Measurements from ENCODE around the gene ATF1.
A peak's percentile ranks its signal among the peaks of the same experiment; 100 is the strongest.

The ATF1 gene

DNA sequence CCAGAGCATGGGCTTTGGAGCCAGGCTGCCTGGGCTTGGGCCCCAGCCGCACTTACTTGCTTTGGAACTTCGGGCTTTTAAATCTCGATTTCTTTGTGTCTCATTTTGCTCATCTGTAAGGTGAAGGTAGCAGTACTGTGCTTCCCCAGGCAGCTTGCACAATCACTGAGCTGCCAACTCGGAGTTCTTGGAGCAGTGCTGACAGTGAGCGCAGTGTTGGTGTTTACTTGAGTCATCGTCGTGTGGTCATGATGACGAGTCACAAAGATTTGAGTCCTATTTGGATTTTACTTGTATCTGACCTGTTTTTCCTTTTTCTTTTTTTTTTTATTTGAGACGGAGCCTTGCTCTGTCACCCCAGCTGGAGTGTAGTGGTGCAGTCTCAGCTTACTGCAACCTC is 31.3 kb upstream of the ATF1 start:
- H3K27ac ChIP-seq = no peak overlapping the region
- intact Hi-C loops (cut with DNase I; ENCODE audit: low total_unique reads) = no loop called here
- peaks cover 54 to 100% (median 74%) of the 10 kb centered on the region in 3 donors for H3K36me3 ChIP-seq

DNA sequence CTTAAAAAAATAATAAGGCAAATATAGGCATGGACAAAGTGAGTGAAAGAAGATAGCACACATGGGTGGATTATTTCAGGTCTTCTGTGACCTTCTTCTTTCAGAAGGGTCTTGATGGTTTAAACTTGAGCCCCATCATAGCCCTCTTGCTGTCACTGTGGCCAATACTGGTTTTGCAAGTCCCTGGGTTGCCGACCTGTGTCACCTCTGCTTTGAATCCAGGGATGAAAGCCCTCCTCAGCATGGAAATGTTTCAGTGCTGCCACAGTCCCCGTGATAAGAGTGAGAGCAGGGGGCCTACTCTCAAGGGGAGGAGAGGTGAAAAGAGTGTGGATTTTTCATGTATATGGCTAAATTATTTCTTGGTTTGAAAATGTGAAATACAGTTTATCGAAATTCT is 30.2 kb upstream of the ATF1 start:
- intact Hi-C loops (cut with DNase I; ENCODE audit: low total_unique reads) = no loop called here

More for the DNA sequence above, 31.3 kb upstream of the ATF1 start:
- no peak for DNase-seq
- no peak overlapping the region for H3K4me3 ChIP-seq
- H3K27me3 ChIP-seq = no peaks in the 10 kb centered on the region
- H3K9me3 ChIP-seq = no peaks in the 10 kb centered on the region
- TF ChIP-seq, protein P1, sequence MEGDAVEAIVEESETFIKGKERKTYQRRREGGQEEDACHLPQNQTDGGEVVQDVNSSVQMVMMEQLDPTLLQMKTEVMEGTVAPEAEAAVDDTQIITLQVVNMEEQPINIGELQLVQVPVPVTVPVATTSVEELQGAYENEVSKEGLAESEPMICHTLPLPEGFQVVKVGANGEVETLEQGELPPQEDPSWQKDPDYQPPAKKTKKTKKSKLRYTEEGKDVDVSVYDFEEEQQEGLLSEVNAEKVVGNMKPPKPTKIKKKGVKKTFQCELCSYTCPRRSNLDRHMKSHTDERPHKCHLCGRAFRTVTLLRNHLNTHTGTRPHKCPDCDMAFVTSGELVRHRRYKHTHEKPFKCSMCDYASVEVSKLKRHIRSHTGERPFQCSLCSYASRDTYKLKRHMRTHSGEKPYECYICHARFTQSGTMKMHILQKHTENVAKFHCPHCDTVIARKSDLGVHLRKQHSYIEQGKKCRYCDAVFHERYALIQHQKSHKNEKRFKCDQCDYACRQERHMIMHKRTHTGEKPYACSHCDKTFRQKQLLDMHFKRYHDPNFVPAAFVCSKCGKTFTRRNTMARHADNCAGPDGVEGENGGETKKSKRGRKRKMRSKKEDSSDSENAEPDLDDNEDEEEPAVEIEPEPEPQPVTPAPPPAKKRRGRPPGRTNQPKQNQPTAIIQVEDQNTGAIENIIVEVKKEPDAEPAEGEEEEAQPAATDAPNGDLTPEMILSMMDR (IDR thresholded peaks at IDR 0.05) = no peak
- H3K4me1 ChIP-seq = no peaks in the 10 kb centered on the region

DNA sequence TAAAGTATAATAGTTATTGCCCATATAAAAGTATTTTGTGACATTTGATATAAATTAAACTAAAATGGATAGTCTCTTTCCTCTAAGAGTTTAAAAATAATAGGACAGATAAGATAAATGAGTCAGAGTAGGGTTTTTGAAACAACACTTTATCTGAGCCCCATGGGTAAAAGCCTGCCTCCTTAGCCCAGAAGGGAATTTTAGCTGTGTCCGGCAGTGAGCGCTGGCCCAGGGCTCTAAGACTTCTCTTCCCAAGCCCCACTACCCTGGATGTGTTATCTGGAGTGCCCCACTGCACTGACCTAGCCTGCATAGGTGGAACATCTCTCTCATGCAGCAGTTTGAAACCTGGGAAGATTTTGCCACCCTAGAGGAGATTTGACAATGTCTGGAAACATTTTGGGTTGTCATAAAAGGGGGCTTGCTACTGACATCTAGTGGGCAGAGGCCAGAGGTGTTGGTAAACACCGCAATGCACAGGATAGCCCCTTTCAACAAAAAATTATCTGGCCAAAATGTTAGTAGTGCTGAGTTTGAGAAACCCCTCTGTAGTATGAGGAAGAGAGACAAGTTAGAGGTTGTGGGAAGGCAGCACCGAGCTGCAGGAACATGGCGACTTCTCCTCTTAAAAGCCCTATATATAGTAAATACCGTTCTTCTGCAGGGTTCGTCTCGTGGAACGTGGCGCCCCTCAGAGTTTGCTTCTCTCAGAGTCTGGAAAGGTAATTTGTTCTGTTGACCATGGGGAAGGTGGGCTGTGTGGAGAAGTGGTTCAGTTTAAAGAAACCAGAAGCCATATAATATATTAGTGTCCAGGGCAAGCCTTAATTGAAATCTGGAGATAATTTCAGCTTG is 29.3 kb upstream of the ATF1 start:
- H3K27ac ChIP-seq = no peak overlapping the region
- H3K4me1 ChIP-seq = no peaks in the 10 kb centered on the region
- no peak for DNase-seq
- peaks cover 56 to 100% (median 75%) of the 10 kb centered on the region in 3 donors for H3K36me3 ChIP-seq
- no peaks in the 10 kb centered on the region for H3K27me3 ChIP-seq
- H3K9me3 ChIP-seq = no peaks in the 10 kb centered on the region
- no peak overlapping the region for H3K4me3 ChIP-seq
- TF ChIP-seq, protein P1 (IDR thresholded peaks at IDR 0.05) = peak; percentile 21 to 34
- intact Hi-C loops (cut with DNase I; ENCODE audit: low total_unique reads) = loop anchor here (5.0 kb wide), 1 partner anchor 232 kb away; the partner anchor contains the start of gene DIP2B

More for the DNA sequence above, 30.2 kb upstream of the ATF1 start:
- TF ChIP-seq, protein P1 (IDR thresholded peaks at IDR 0.05) = no peak
- Histone ChIP-seq H3K9me3 (no peaks in the 10 kb centered on the region), H3K27ac (no peak overlapping the region), H3K4me3 (no peak overlapping the region), H3K27me3 (no peaks in the 10 kb centered on the region), H3K4me1 (no peaks in the 10 kb centered on the region), H3K36me3 (peaks cover 56 to 100% (median 74%) of the 10 kb centered on the region in 3 donors)
- DNase-seq = no peak

DNA sequence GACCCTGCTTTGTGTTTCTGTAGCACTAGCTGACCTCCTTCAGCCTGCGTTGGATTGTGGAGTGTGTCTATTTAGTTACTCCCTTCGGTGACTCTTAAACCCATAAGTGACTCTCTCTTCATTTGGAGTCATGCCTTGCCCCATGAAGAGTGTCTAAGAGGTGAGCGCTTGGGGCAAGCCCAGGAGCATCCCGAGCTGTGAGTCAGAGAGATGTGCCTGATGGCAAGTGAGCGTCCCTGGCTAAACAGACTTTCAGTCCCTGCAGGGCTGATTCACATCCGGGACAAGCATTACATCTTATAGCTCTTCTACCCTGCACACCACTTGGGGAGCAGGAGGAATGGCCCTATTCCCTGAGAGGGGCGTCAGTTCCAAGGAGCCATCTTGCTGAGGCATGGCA is 24.3 kb upstream of the ATF1 start:
- no peak for DNase-seq
- Histone ChIP-seq H3K4me1 (no peaks in the 10 kb centered on the region), H3K9me3 (no peaks in the 10 kb centered on the region), H3K27ac (no peak overlapping the region), H3K27me3 (no peaks in the 10 kb centered on the region), H3K36me3 (peaks cover 70 to 100% (median 82%) of the 10 kb centered on the region in 3 donors), H3K4me3 (no peak overlapping the region)
- TF ChIP-seq, protein P1 (IDR thresholded peaks at IDR 0.05) = no peak
- intact Hi-C loops (cut with DNase I; ENCODE audit: low total_unique reads) = loop anchor here (5.0 kb wide), 1 partner anchor 237 kb away; the partner anchor contains the start of gene DIP2B

DNA sequence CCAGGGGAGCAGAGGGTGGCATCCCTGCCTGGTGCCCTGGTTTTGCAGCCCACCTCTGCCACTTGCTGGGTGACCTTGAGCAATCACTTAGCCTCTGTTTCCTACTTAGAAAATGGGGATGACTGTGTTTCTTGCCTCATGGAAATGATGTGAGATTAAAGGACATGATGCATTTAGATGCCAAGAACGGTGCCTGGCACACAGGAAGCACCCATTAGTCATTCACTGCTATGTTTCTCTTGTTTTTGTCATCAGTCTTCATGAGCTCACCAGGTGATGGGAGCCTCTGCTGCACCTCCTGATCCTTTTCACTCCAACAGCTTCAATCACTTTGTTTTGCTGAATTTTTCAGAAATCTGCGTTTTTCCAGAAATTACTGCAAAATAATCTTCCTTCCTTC is 23.6 kb upstream of the ATF1 start:
- no peak overlapping the region for H3K27ac ChIP-seq
- no peaks in the 10 kb centered on the region for H3K4me1 ChIP-seq
- no peak overlapping the region for H3K4me3 ChIP-seq
- no peak for DNase-seq
- intact Hi-C loops (cut with DNase I; ENCODE audit: low total_unique reads) = no loop called here
- peaks cover 75 to 100% (median 89%) of the 10 kb centered on the region in 3 donors for H3K36me3 ChIP-seq
- no peaks in the 10 kb centered on the region for H3K9me3 ChIP-seq
- no peaks in the 10 kb centered on the region for H3K27me3 ChIP-seq
- TF ChIP-seq, protein P1 (IDR thresholded peaks at IDR 0.05) = no peak
